HG03521 (cell line): ENCODE measurements around the gene SLC49A4.

Source experiments
- ATAC-seq: cut with Tn5 transposase; IDR thresholded peaks from one replicate; pipeline ENCODE4 v1.9.1; 2021; ENCODE audit warnings: mild to moderate bottlenecking, moderate library complexity; ENCODE audit not compliant: unreplicated experiment

Gene SLC49A4

GRCh38 chr3:122843604-122844003, 48.7 kb downstream of the SLC49A4 start:
- ATAC-seq: no peak

- no peak for ATAC-seq
These were observed 62.1 kb downstream of the SLC49A4 start for GRCh38 chr3:122857019-122857418.

GRCh38 chr3:122858373-122858772, 63.5 kb downstream of the SLC49A4 start:
- ATAC-seq: no peak

DNA sequence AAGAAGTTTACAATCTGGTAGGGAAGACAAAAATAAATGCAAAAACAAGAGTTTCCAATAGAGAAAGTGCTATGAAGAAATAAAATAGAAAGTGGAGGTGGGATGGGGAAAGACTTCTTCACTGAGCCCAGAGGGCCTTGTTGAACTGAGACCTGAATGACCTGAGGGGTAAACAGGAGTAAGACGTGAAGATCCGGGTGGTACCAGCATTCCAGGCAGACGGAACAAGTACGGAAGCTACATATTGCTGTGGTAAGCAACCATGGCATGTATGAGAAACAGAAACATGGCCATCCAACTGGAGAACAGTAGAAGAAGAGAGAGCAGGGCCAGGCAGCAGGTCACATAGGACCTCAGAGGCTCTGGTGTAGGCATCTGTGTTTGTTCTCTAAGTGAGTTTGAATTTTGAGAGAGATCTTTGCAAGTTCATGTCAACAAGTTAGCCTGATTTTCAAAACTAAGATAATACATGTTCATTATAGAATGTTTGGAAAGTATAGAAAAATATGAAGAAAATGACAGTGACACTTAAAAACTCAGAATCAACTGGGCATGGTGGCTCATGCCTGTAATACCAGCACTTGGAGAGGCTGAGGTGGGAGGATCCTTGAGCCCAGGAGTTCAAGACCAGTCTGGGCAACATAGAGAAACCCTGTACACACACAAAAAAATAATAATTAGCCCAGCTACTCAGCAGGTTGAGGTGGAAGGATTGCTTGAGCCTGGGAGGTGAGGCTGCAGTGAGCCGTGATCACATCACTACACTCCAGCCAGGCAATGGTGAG, 64.3 kb downstream of the SLC49A4 start:
- ATAC-seq: no peak

DNA sequence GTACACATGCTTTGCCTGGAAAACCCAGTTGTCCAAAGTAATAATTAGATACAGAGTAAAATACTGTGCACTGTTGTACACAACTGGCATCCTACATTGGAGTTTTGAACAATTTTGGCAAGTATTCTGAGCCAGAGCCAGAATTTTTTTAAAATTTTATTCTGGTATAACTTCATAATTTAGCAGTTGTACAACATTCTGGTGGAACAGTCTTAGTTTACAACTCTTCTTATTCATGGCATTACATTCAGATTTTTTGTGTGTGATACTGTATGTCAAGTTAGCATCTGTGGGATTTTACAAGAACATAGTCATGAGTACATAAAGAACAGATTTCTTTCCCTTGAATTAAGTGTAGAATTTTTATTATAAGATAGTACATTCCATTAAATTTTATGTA, 67.5 kb downstream of the SLC49A4 start:
- no peak for ATAC-seq

GRCh38 chr3:122864498-122864897, 69.6 kb downstream of the SLC49A4 start:
- ATAC-seq: no peak

DNA sequence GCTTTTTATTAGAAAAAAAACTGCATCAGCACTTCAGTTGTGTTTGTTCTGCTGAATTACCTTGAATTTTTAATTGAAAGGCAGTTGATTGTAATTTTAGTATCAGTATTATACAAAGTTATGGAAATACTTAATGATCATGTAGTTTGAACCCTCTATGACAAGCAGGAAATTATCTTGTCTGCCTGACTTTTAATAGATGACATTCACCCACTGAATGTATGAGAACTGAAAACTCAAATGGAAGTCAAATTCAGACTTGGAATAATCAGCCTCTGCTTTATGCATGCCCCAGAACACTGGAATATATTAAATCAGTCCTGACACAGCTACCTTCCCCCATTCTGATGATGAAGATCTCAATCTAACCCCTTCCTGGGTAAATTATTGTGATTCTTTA, 73.5 kb downstream of the SLC49A4 start:
- ATAC-seq: no peak

DNA sequence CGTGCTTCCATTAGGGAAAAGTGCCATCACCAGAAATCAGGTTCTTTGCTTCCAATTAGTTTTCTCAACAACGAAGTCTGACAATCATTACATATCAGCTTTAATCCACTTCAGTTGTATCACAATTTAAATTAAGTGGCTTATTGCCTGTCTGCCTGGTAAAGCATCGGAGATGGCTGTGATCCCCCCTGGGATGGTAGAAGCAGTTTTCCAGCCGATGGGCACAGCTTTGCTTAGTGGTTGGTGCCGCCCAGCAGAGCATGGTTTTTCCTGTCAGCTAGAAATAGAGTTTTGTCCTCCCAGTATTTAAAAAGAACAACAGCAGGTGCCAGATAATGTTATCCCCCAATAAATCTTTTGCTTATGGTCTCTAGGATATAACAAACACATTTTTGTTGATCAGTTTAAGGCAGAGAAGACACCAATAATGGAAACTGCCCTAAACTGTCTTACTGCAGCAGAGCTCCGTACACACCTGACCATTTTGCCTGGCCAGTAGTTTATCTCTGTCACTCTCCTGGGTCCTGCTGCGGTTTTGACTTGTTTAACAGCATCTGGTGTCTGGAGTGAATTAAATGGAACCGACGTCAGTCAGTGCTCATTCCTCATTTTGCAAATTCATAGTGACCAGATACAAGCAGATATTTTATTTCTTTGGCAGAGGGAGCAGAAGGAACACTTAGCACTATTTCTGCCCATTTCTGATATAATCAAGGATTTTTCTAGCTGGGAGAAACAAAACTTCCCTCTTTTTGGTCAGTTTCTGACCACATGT, 79.1 kb downstream of the SLC49A4 start:
- no peak for ATAC-seq

DNA sequence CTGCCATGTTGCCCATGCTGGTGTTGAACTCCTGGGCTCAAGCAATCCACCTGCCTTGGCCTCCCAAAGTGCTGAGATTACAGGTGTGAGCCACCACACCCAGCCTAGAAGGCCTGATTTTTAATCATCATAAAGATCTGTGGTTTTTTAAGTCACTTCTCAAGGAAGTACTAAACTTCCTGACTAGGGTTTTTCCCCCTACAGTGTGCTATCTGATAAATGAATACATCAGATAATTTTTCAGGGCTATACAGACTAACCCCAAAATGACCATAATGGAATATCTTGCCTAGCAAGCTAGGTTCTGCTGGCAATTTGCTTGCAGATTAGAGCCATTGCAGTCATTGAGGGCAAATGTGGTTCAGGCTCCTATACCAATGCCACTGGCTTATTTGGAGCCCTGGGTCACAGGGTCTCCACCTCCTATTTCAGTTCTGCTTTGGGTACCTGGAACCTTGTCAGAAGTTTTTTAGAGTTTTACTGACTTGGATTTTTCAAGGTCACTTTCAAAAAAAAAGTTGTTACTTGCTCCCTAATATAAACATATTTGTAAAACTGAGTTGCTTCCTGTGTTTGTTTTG, 80.8 kb downstream of the SLC49A4 start:
- no peak for ATAC-seq

GRCh38 chr3:122880173-122880572, 85.3 kb downstream of the SLC49A4 start:
- ATAC-seq: no peak

DNA sequence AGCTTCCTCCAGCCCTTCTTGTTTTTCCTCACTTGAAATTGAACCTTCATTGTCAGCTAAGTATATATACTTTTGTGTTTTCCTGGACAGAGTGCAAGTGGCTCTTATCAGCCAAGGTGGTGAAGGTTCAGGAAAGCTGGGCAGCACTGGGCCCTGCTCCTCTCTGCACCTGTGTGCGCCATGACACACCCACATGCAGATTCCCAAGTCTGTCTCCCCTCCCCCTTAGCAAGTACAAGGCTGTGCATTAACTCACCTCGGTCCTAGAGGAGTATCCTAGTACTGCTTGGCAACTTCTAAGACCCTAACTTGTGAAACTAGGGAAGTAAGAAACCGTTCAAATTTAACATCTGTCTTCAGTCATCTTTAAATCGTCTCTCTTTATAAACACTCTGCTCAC, 85.8 kb downstream of the SLC49A4 start:
- ATAC-seq: no peak

DNA sequence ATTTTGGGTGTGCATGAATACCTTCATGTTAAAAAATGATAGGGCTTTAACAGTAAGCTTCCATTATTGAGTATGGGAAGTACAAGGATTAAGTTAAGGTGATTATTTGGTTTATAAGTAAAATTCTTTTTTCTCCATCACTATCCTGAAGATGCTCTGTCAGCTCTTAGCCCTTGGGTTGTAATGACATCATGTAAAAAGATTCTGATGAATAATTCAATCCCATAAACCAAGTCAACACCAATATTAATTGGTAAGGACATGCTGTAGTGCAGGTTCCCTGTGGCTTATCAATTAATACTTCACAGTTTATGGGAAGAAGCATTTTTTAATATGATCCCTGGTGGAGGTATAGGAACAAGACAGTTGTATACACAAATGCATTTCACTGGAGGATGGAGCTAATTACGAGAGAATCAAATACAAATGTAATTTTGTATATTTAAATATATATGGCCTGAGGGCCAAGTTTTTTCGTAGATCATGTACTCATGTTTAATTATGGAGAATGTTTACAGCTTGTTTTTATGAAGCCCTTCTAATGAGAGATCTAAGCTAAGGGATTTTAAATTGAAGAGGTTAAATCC, 87.6 kb downstream of the SLC49A4 start:
- ATAC-seq: no peak

GRCh38 chr3:122886251-122886650, 91.4 kb downstream of the SLC49A4 start:
- no peak for ATAC-seq

- no peak for ATAC-seq
These were observed 92.1 kb downstream of the SLC49A4 start for GRCh38 chr3:122886946-122887345.

DNA sequence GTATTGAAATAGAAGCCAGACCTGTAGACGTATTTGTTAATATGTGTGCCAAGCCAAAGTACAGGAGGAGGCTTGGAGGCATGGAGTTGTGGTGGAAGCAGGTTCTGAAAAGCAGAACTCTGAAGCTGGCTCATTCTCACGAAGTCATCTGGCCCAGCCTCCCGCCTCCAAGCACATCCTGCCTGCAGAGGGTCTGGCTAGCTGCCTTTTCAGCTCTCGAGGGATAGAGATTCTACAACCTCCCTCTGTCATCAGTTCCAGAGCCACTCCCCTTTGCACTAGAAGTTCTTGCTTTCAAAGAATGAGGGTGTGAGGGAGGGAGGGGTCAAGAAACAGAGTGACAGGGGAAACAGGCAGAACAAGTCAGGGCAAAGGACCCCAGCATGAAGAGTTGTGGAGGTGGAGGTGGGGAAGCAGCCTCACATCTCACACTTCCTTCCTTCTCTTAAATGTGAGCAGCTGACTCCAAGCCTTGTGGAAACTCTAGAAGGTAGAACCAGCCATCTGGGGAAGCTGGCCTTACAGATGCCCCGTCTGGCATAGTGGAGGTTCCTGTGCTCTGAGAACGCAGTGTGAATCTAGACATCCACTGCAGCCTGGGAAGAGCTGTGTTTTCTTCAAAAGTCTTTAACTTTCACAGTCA, 95.3 kb downstream of the SLC49A4 start:
- ATAC-seq: peak; percentile 67

DNA sequence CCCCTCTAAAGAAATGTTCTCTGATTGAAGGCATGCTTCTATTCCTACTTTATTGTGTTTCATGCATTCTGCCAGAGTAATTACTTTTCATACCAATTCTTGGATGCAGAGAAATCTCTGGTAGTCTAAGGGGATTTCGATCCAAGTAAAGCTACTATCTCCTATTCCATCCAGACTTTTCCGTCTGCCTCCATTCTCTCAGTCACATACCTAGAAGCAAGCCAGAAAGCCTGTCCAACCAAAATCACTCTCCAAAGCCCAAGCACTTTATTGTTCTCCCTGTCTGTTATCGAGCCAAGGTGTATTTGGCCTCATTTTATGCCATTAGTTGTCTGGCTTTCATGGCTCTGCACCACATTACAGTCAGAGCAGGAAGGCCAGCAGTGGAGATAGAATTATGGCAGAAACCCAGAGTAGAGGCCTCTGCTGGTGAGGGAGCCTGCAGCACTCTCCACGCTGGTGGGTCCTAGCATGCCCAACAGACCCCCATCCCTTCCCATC, 95.9 kb downstream of the SLC49A4 start:
- no peak for ATAC-seq

GRCh38 chr3:122892118-122892960, 97.5 kb downstream of the SLC49A4 start:
- no peak for ATAC-seq

GRCh38 chr3:122893282-122893681, 98.4 kb downstream of the SLC49A4 start:
- no peak for ATAC-seq

DNA sequence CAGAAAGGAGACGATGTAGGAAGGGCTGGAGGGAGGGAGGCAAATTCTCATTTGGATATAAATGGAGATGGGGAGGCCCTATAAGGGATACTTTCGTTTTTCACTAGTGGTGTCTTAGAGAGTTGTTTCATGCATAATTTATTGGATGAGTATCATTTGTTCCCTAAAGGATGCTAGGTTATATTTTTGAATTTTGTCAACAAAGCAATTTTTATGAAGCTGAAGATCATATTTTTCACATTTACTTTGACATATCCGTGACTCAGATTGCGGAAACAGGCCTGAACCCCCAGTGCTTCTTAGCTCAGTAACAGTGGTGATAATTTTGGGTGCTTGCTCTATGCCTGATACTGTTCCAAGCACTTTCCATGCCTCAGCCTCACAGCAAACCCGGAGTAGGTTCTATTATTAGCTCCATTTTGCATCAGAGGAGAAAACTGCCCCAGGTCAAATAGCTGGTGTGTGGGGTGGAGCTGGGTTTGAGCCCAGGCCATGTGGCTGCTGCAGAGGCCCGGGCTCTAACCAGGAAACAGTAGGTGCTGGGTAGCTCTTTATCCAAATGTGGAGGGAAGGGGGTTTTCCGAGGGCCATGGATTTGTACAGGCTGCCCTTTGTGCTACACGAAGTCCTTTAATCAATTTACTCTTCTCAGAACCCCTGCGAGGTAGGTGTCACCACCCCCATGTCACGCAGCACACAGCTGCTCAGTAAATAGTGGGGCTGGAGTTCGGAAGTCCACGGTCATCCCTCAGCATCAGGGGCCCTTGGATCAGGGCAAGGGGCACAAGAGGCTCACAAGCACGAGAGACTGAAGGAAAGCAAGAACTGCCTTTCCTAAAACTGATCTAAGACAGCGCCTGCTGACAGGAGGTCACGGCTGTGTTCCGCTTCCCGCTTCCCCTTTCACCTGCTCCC, 99.1 kb downstream of the SLC49A4 start:
- ATAC-seq: no peak
